Endometrial microvascular endothelial cells (primary cell): ENCODE measurements around the gene PRKAG2. TPM values are rescaled to one million over a fixed set of nuclear protein-coding genes. Genes with fewer than 3 reads are reported as not detected.

ENCODE experiments used
- in situ Hi-C: cut with HindIII; loops from 2 replicates; pipeline ENCODE4 v1.10.0; 2017; ENCODE audit warnings: low sequenced_read_pairs, low pct_unique_long_range_greater_than_20kb; ENCODE audit errors: inconsistent ontology term
- total RNA-seq: library from RNA; depleted of rRNA; stranded (reverse); fragments of >200 nt; gene quantifications from one replicate; pipeline ENCODE4 v1.2.3, GENCODE V29; 2015; ENCODE audit errors: inconsistent ontology term

Gene PRKAG2
- total RNA-seq, 1 donor from 2014 or later = 67.1 TPM

GRCh38 chr7:151735851-151736402 is 141.0 kb downstream of the PRKAG2 start:
- in situ Hi-C loops = loop anchor here (25.0 kb wide), 1 partner anchor 149 kb away; no protein-coding TSS in a partner anchor

- in situ Hi-C loops = loop anchor here (25.0 kb wide), 1 partner anchor 148 kb away; no protein-coding TSS in a partner anchor
Measured at GRCh38 chr7:151735186-151735850, 141.6 kb downstream of the PRKAG2 start.

- in situ Hi-C loops = loop anchor here (25.0 kb wide), 1 partner anchor 146 kb away; no protein-coding TSS in a partner anchor
Measured at GRCh38 chr7:151732834-151733592, 143.9 kb downstream of the PRKAG2 start.

- in situ Hi-C loops = loop anchor here (25.0 kb wide), 1 partner anchor 145 kb away; no protein-coding TSS in a partner anchor
Measured at GRCh38 chr7:151732292-151732691, 144.6 kb downstream of the PRKAG2 start.

- in situ Hi-C loops = loop anchor here (25.0 kb wide), 1 partner anchor 144 kb away; no protein-coding TSS in a partner anchor
Measured at GRCh38 chr7:151731022-151731441, 145.9 kb downstream of the PRKAG2 start.

DNA sequence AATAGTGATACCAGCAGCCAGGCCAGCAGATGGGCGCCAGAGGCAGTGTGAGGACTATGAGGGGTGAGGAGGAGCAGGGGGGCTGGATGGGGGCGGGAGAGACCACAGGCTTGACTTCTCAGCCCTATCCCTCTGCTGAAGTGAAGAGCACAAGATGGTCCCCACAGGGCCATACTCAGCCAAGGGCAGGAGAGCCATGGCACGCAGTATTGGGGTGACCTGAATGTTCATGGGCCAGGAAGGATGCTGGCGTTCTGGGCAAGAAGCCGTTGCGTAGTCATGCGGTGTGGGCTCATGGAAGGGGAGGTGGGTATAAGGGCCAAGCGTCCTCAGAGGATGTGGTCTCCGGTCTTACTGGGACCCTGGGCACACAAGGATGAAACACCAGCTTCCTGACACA is 146.3 kb downstream of the PRKAG2 start:
- in situ Hi-C loops = loop anchor here (25.0 kb wide), 1 partner anchor 143 kb away; no protein-coding TSS in a partner anchor

GRCh38 chr7:151729521-151729921 is 147.4 kb downstream of the PRKAG2 start:
- in situ Hi-C loops = loop anchor here (25.0 kb wide), 1 partner anchor 142 kb away; no protein-coding TSS in a partner anchor

GRCh38 chr7:151728746-151729145 is 148.2 kb downstream of the PRKAG2 start:
- in situ Hi-C loops = loop anchor here (25.0 kb wide), 1 partner anchor 141 kb away; no protein-coding TSS in a partner anchor

- in situ Hi-C loops = loop anchor here (25.0 kb wide), 1 partner anchor 141 kb away; no protein-coding TSS in a partner anchor
Measured at GRCh38 chr7:151728286-151728660, 148.6 kb downstream of the PRKAG2 start.

DNA sequence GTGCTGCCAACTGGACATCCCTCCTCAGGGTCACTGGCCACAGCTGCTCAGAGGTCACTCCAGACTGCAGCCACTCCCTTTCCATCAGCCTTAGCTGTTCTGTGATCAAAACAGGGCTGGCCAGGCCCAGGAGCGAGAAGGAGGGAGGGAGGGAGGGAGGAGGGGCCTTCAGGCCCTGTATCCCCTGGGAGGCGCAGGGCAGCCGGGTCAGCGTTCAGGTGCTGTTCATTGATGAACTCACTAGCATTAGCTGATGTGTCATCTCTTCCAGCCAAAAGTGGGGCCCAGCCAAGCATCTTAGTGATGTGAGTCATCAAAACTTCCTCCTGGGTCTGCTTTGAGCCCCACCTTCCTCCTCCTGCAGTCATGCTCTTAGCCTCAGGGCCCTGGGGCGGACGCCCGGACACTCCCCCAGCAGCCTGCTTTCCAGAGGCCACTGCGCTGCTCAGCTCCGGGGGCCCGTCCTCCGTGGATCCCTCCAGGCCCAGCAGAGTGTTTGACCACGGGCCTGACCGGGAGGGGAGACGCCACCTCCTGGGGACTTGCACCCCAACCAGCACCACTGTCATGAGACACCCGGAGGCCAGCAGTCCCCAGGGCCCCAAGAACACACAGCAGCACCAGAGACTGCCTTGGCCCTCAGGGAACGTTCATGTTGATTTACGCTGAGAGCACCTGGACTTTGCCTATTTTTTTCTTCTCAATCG is 149.2 kb downstream of the PRKAG2 start:
- in situ Hi-C loops = loop anchor here (25.0 kb wide), 1 partner anchor 140 kb away; no protein-coding TSS in a partner anchor

- in situ Hi-C loops = loop anchor here (25.0 kb wide), 1 partner anchor 140 kb away; no protein-coding TSS in a partner anchor
Measured at GRCh38 chr7:151726652-151727578, 150.0 kb downstream of the PRKAG2 start.

- in situ Hi-C loops = loop anchor here (25.0 kb wide), 1 partner anchor 139 kb away; no protein-coding TSS in a partner anchor
Measured at GRCh38 chr7:151725844-151726651, 150.9 kb downstream of the PRKAG2 start.

DNA sequence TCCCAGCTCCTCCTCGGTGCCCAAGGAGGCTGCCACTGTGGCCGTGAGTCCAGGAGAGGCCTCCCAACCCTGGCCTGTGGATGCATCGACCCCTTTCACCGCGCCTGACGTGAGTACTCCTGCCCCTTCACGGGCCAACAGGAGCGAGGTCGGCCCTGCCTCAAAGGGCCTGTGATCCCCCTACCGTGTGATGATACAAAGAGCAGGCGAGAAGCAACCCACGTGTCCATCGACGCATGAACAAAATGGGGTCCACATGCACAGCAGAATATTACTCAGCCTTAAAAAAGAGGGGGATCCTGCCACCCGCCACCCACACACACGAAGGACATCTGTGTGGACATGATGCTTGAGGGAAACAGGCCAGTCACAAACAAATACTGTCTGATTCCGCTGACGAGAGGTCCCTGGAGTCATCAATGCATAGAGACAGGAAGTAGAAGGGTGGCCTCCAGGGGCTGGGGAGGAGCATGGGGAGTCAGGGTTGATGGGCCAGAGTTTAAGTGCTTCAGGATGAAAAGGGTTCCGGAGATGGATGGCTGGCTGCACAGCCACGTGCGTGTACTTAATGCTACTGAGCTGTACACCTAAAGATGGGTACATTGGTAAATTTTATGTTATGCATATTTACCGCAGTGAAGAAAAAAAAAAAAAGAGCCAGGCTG is 151.9 kb downstream of the PRKAG2 start:
- in situ Hi-C loops = loop anchor here (25.0 kb wide), 1 partner anchor 138 kb away; no protein-coding TSS in a partner anchor

- in situ Hi-C loops = no loop called here
Measured at GRCh38 chr7:151724250-151724915, 152.5 kb downstream of the PRKAG2 start.

DNA sequence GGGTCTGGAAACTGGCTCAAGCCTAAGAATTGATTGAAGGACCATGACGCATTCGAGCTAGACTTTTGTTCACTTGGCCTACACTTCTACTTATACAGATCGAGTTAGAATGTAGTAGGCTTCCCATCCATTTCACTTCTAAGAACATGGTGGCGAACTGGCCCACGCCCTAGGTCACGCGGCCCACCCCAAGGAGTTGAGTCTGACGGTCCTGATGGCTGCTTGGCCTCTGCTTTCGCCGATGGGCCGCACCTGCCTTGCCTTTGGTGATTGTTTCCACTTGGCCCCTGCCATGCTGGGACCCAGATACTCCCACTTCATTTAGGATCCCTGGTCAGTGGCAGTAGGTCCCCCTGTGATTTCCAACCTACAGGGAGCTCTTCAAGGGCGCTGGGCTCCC is 153.6 kb downstream of the PRKAG2 start:
- in situ Hi-C loops = no loop called here

DNA sequence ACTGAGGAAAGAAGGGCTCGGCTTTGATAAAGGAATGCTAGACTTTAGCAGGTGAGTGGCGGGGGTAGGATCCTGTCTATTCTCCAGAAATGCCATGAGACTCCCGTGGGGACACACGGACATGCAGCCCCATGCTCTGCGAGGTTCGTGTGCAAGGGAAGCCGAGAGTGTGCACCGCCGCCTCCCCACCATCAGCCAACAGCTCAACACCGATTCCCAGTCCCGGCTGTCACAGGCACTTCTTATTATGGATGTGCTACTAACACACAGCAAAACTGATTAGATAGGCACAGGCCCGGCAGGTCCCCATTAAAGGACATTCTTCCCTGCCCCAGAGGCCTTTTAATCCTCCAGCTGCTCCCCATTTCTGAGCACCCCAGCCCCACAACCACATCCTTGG is 154.4 kb downstream of the PRKAG2 start:
- in situ Hi-C loops = no loop called here
